ENCODE results near the gene LMTK3. TPM values are rescaled to one million over a fixed set of nuclear protein-coding genes. Genes with fewer than 3 reads are reported as not detected.

The LMTK3 gene
- total RNA-seq, 3 donors from 2014 or later = 1.8 to 2.6 (median 2.0) TPM

DNA sequence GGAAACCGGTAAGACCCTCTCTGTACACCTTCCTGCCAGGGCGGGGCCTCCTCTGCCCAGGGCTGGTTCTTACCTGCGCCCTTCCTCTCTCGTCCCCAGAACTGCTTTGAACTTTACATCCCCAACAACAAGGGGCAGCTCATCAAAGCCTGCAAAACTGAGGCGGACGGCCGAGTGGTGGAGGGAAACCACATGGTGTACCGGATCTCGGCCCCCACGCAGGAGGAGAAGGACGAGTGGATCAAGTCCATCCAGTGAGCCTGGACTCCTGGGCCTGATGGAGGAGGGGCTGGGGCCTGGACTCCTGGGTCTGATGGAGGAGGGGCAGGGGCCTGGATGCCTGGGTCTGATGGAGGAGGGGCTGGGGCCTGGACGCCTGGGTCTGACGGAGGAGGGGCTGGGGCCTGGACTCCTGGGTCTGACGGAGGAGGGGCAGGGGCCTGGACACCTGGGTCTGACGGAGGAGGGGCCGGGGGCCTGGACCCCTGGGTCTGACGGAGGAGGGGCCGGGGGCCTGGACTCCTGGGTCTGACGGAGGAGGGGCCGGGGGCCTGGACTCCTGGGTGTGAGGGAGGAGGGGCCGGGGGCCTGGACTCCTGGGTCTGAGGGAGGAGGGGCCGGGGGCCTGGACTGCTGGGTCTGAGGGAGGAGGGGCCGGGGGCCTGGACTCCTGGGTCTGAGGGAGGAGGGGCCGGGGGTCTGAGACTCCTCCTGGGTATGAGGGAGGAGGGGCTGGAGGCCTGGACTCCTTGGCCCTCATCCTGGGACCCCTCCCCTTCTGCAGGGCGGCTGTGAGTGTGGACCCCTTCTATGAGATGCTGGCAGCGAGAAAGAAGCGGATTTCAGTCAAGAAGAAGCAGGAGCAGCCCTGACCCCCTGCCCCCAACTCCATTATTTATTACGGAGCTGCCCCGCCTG is 33.0 kb downstream of the LMTK3 start:
- Mint-ChIP-seq H3K9me3 (no peaks in the 10 kb centered on the region), H3K36me3 (ENCODE audit: insufficient read depth) (peaks cover 7% of the 10 kb centered on the region), H3K27me3 (ENCODE audit: low read depth) (no peaks in the 10 kb centered on the region), H3K4me1 (ENCODE audit: low read depth) (peaks cover 17% of the 10 kb centered on the region), H3K4me3 (no peak overlapping the region)
- ATAC-seq = no peak
- no peak for DNase-seq

DNA sequence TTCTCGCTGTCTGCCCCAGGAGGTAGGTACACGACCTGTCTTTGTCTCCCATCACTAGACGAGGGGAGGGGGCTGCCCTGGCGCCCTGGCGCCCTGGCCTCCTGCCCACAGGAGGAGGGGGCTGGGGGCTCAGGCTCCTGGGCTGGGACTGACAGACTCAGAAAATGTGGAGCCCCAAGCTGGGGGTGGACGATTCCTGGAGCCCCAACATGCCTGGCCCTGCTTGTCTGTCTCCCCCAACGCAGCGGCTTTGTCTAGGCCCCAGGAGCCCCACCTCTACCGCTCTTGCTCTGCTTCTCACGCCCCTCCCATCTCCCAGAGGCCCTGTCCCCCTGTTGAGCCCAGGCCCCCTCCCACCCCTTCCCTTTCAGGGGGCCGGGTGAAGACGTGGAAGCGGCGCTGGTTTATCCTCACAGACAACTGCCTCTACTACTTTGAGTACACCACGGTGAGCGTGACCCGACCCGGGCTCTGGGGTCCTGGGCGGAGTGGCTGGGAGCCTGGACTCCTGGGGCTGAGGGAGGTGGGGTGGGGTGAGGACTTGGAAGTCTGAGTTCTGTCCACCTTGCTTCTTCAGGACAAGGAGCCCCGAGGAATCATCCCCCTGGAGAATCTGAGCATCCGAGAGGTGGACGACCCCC is 33.8 kb downstream of the LMTK3 start:
- H3K27me3 Mint-ChIP-seq (ENCODE audit: low read depth) = no peaks in the 10 kb centered on the region
- H3K4me3 Mint-ChIP-seq = no peak overlapping the region
- peaks cover 17% of the 10 kb centered on the region for H3K4me1 Mint-ChIP-seq (ENCODE audit: low read depth)
- no peaks in the 10 kb centered on the region for H3K9me3 Mint-ChIP-seq
- no peak for ATAC-seq
- H3K36me3 Mint-ChIP-seq (ENCODE audit: insufficient read depth) = peaks cover 8% of the 10 kb centered on the region
- no peak for DNase-seq

DNA sequence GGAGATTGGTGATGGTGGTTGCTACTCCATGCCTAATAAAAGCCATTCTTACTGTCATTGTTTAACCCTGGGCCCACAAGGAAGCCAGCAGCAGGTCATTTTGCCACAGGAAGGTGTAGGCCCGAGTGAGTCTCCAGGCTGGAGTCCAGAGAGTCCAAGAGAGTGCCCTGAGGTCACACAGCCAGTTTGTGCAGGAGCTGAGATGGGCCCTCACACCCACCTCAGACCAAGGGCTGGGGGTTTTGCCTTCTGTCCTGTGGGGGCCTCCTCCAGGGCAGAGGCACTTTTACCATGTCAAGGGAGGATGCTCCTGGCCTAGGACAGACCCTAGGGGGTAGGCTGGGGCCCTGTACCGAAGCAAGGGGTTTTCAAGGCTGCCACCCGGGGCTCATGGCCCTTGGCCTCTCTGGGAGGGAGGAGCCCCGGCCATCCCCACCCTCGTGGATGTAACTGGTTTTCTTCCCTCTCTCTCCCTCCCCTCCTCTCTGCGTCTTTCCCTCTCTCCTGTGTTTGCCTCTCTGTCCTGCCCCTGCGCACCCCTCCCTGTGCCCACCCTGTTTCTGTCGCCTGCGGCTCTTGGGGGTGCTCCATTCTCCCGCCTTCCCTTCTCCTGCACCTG is 34.5 kb downstream of the LMTK3 start:
- DNase-seq (no peak), ATAC-seq (no peak)
- no peaks in the 10 kb centered on the region for H3K9me3 Mint-ChIP-seq
- H3K4me1 Mint-ChIP-seq (ENCODE audit: low read depth) = peaks cover 16% of the 10 kb centered on the region
- no peak overlapping the region for H3K4me3 Mint-ChIP-seq
- H3K27me3 Mint-ChIP-seq (ENCODE audit: low read depth) = no peaks in the 10 kb centered on the region
- H3K36me3 Mint-ChIP-seq (ENCODE audit: insufficient read depth) = peaks cover 11% of the 10 kb centered on the region

DNA sequence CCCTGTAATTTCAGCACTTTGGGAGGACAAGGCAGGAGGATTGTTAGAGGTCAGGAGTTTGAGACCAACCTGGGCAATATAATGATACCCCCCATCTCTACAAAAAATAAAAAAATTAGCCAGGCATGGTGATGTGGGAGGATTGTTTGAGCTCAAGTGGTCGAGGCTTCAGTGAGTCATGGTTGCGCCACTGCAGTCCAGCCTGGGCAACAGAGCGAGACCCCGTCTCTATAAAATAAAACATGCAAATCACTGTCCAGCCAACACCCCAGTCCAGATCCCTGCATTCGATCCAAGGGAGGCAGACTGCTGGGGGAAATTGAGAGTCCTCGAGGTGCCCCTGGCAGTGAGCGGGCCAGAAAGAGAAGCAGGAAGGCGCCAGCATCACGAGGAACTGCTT is 35.5 kb downstream of the LMTK3 start:
- no peaks in the 10 kb centered on the region for H3K9me3 Mint-ChIP-seq
- no peaks in the 10 kb centered on the region for H3K27me3 Mint-ChIP-seq (ENCODE audit: low read depth)
- H3K4me1 Mint-ChIP-seq (ENCODE audit: low read depth) = peaks cover 9% of the 10 kb centered on the region
- no peak for ATAC-seq
- H3K4me3 Mint-ChIP-seq = no peak overlapping the region
- no peak for DNase-seq
- H3K36me3 Mint-ChIP-seq (ENCODE audit: insufficient read depth) = peaks cover 11% of the 10 kb centered on the region

DNA sequence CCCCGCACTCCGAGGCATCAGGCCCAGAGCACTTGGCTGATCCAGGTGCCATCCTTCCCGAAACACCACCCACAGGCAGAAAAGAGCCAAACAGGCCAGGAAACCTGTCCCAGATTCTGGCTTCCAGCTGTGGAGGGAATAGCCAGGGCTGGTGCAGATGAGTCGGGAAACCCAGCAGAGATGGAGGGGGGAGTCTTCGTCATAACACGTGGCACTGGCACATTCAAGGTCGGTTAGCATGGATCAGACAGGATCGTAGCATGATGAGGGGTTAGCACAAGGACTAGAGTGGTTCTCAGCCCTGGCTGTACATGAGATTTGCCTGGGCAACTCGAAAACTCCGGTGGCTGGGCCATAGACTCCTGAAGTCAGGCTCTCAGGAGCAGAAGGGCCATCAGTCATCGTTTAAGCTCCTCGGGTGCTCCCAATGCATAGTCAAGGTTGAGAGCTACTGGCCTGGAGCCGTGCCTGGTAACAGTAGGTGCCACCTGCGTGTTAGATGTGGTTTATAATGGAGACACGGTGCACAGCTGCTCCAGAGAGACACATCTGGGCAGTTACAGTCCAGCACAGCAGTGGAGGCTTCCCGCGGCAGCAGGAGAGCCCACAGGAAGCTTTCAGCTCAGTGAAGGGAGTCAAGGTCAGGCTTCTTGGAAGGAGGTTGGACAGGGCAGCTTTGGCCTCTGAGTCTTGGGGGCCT is 36.1 kb downstream of the LMTK3 start:
- ATAC-seq = no peak
- peaks cover 14% of the 10 kb centered on the region for H3K36me3 Mint-ChIP-seq (ENCODE audit: insufficient read depth)
- no peaks in the 10 kb centered on the region for H3K9me3 Mint-ChIP-seq
- no peak overlapping the region for H3K4me3 Mint-ChIP-seq
- H3K27me3 Mint-ChIP-seq (ENCODE audit: low read depth) = no peaks in the 10 kb centered on the region
- DNase-seq = no peak
- peaks cover 7% of the 10 kb centered on the region for H3K4me1 Mint-ChIP-seq (ENCODE audit: low read depth)

DNA sequence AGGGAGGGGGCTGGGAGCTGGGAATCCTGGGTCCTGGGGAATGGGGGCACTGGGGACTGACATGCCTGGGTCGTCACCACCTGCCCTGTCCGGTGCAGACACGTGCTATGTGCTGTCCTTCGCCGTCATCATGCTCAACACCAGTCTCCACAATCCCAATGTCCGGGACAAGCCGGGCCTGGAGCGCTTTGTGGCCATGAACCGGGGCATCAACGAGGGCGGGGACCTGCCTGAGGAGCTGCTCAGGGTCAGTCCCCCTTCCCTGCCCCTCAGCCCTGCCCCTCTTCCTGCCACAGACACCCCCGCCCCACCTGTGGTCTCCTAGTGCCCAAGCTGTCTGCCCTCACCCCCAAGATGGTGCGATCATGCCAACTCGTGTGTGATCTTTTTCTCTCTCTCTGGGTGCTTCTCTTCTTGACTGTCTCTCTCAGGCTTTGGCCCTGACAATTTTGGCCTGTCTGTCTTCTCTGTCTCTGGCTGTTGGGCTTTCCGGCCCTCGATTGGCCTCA is 37.5 kb downstream of the LMTK3 start:
- ATAC-seq = no peak
- Mint-ChIP-seq H3K4me1 (ENCODE audit: low read depth) (peaks cover 12% of the 10 kb centered on the region), H3K27me3 (ENCODE audit: low read depth) (no peaks in the 10 kb centered on the region), H3K9me3 (no peaks in the 10 kb centered on the region), H3K4me3 (no peak overlapping the region), H3K36me3 (ENCODE audit: insufficient read depth) (peaks cover 12% of the 10 kb centered on the region)
- DNase-seq = no peak

DNA sequence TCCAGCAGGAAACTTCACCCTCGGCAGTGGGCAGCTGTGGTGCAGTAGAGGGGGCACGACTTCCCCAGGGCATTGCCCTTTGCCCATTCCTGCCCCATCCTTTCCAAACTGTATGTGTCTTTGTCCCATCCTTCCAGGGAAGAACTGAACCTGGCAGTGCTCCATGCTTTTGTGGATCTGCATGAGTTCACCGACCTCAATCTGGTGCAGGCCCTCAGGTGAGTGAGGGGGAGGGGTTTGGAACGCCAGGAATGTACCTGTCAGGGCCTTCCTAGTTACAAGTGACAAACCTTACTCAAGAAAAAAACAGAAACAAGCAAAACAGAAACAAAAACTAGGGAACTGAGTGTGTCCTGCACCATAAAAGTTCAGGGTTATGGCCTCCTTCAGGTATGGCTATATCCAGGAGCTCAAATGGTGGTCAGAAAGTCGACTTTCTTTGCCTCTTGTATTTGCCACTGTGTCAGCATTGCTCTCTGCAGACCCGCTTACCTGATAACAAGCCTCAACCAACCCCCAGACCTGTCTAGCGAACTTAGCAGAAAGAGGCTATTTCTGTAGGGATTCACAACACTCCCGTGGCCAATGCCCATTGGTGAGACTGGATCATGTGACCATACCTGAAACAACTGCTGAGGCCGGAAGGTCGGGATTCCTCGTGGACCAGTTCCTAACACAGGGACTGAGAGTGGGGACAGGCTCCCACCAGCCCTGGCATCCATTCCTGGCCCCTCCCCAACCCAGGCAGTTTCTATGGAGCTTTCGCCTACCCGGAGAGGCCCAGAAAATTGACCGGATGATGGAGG is 38.3 kb downstream of the LMTK3 start:
- Mint-ChIP-seq H3K4me3 (no peak overlapping the region), H3K9me3 (no peaks in the 10 kb centered on the region), H3K36me3 (ENCODE audit: insufficient read depth) (peaks cover 12% of the 10 kb centered on the region), H3K4me1 (ENCODE audit: low read depth) (peaks cover 16% of the 10 kb centered on the region), H3K27me3 (ENCODE audit: low read depth) (no peaks in the 10 kb centered on the region)
- ATAC-seq (no peak), DNase-seq (no peak)

DNA sequence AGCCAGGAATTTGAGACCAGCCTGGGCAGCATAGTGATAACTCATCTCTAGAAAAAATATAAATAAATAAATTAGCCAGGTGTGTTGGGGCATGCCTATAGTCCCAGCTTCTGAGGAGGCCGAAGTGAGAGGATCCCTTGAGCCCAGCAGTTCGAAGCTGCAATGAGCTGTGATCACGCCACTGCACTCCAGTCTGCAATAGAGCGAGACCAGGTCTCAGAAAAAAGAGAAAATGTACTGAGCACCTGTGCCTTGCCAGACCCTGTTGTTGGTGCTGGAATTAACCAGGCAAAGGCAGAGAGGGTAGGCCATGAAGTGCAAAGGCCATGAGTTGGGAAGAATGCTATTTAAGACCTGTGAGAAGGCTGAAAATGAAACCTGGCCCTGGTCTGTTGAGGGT is 39.8 kb downstream of the LMTK3 start:
- DNase-seq = no peak
- H3K36me3 Mint-ChIP-seq (ENCODE audit: insufficient read depth) = peaks cover 12% of the 10 kb centered on the region

DNA sequence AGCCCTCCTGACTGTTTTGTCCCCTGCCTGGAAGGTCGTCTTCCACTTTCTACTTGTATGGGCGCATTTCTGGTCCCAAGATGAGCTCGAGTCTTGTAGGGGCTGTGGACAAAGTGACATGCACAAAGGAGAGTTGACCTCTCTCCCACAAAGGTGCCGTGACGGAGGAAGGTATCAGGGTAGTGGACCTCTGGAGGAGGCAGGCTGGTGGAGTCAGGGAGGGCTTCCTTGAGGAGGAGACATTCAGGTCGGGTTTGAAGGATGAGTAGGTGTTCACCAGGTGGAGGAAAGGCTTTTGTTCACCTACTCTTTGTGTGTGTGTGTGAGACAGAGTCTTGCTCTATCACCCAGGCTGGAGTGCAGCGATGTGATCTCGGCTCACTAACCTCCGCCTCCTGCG is 40.8 kb downstream of the LMTK3 start:
- Mint-ChIP-seq H3K36me3 (ENCODE audit: insufficient read depth) (peaks cover 12% of the 10 kb centered on the region), H3K4me3 (peak overlapping the region; percentile 93), H3K4me1 (ENCODE audit: low read depth) (peaks cover 22% of the 10 kb centered on the region), H3K27me3 (ENCODE audit: low read depth) (no peaks in the 10 kb centered on the region), H3K9me3 (no peaks in the 10 kb centered on the region)
- no peak for ATAC-seq
- DNase-seq = no peak

More for the DNA sequence above, 39.8 kb downstream of the LMTK3 start:
- Mint-ChIP-seq H3K4me1 (ENCODE audit: low read depth) (peaks cover 22% of the 10 kb centered on the region), H3K9me3 (no peaks in the 10 kb centered on the region), H3K4me3 (no peak overlapping the region), H3K27me3 (ENCODE audit: low read depth) (no peaks in the 10 kb centered on the region)
- no peak for ATAC-seq

DNA sequence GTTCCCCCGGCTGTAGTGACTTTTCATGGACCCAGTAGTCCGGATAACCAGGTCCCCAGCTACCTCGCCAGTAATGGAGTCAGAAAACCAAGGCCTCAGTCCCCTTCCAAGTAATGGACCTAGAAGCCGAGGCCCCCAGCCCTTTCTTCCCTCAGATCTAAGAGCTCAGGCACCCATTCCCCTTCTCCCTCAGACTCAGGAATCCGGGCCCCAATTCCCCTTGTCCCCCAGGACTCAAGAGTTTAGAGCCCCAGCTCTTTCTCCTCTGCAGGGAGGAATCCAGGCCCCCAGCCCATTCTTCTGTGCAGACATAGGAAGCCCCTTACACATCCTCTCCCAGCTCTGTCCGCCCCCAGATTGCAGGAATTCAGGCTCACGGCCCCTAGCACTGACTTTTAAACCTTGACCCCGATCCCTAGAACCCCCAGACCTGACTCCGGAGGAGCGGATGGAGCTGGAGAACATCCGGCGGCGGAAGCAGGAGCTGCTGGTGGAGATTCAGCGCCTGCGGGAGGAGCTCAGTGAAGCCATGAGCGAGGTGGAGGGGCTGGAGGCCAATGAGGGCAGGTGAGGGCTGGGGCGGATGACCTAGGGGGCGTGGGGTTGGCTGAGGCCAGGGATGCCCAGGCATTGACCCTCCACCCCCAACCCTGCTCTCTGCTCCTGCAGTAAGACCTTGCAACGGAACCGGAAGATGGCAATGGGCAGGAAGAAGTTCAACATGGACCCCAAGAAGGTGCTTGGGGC is 41.5 kb downstream of the LMTK3 start:
- ATAC-seq (no peak), DNase-seq (no peak)
- Mint-ChIP-seq H3K27me3 (ENCODE audit: low read depth) (no peaks in the 10 kb centered on the region), H3K4me3 (peak overlapping the region; percentile 93), H3K9me3 (no peaks in the 10 kb centered on the region), H3K36me3 (ENCODE audit: insufficient read depth) (peaks cover 11% of the 10 kb centered on the region), H3K4me1 (ENCODE audit: low read depth) (peaks cover 22% of the 10 kb centered on the region)

DNA sequence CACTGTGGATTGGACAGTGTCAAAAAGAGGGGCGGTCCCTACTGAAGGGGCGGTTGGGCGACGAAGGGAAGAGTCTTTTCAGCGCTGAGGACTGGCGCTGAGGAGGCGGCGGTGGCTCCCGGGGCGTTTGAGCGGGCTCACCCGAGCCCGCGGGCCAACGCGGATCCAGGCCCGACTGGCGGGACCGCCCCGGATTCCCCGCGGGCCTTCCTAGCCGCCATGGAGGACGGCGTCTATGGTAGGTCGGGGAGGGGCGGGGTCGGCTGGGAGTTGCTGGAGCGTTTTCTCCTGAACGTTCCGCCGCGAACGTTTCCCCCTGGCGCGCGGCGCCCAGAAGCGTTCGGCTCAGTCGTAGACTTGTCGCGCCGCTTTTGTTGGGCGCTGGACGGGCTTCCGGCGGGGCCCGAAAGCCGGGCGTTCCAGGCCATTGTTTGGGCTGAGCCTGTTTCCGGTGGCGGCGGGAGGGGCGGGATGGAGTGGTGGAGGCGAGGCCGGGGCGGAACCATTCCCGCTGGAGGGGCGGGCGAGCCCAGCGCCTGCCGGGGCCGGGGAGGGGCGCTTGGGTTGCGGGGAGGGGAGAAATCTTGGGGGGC is 42.2 kb downstream of the LMTK3 start, which contains the start of gene CYTH2:
Gene CYTH2 (plus strand): TSS at position 81 of the 593 bp plus-strand sequence. CDS start 139 bp downstream, at position 220.
- Mint-ChIP-seq H3K36me3 (ENCODE audit: insufficient read depth) (peaks cover 10% of the 10 kb centered on the region), H3K4me3 (peak within 1 kb of the TSS; percentile 93), H3K27me3 (ENCODE audit: low read depth) (no peaks in the 10 kb centered on the region), H3K4me1 (ENCODE audit: low read depth) (peaks cover 21% of the 10 kb centered on the region), H3K9me3 (no peaks in the 10 kb centered on the region)
- ATAC-seq (peak; percentile 44 to 46), DNase-seq (peak; percentile 50)

DNA sequence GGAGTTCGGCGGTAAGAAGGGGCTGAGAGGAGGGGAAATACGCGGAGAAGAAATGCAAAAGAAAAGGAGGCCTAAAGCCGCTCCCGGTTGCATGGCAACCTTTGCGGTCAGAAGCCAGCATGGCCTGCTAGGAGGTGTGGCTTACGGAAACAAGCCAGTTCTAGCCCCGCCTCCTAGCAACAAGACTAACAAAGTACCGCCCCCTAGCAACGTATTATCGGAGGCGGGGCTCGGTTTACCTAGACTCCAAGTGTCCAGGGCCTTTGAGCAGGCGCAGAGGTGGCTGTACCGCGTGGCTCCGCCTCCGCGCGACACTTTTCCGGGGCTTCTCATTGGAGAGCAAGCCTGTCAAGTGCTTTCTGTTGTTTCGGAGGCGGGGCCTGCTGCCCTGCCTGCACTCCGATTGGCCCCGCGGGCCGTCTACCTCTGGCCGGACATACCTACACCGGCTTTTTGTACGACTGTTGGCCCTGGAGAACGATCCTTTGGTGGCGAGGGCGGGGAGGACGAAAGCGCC is 42.8 kb downstream of the LMTK3 start:
- ATAC-seq (peak; percentile 91 to 93), DNase-seq (peak; percentile 99)
- H3K27me3 Mint-ChIP-seq (ENCODE audit: low read depth) = no peaks in the 10 kb centered on the region

More for the DNA sequence above, 42.8 kb downstream of the LMTK3 start:
- H3K4me3 Mint-ChIP-seq = peak overlapping the region; percentile 93
- H3K9me3 Mint-ChIP-seq = no peaks in the 10 kb centered on the region
- H3K36me3 Mint-ChIP-seq (ENCODE audit: insufficient read depth) = peaks cover 9% of the 10 kb centered on the region
- H3K4me1 Mint-ChIP-seq (ENCODE audit: low read depth) = peaks cover 20% of the 10 kb centered on the region

Measured in activated T-cell treated with anti-CD3 and anti-CD28 coated beads, Interleukin-2, amount 50 U/mL, for 4 hours (primary cell).